HepG2 (cell line): Measurements from ENCODE around the gene MED13L. TPM values are rescaled to one million over a fixed set of nuclear protein-coding genes. Genes with fewer than 3 reads are reported as not detected.

Source experiments
- ATAC-seq: fragments of 200-7000 bp; cut with Tn5 transposase; 3 replicates; pipeline ENCODE4 v1.9.1; 2020; ENCODE audit warnings: mild to moderate bottlenecking, moderate library complexity
- BruUV-seq: library from RNA; stranded (reverse); fragments of 400-500 nt; replicated peaks from 2 replicates; lab custom pipeline; 2021; lab: Mats Ljungman, UMichigan
- CTCF ChIA-PET: fragments of 300-600 bp; formaldehyde crosslinking; extraction: SDS; loops from one replicate; lab custom pipeline; 2021; ENCODE audit warnings: low total read pairs, inconsistent platforms, low intra/inter-chr PET ratio; lab: Yijun Ruan, JAX
- POLR2A ChIA-PET: fragments of 350-600 bp; sonication (Branson Sonifier 250); formaldehyde crosslinking; loops from one replicate; lab custom pipeline; 2020; ENCODE audit warnings: antibody characterized with exemption, inconsistent platforms; lab: Yijun Ruan, JAX
- DNase-seq: peaks from one replicate; pipeline ENCODE4 v3.0.0-alpha.2; 2015; ENCODE audit warnings: low spot score
- FAIRE-seq: peaks from 3 replicates; lab custom pipeline; 2011; peaks lifted over from hg19 to GRCh38; lab: Jason Lieb, UNC
- H2AFZ ChIP-seq: one replicate; pipeline ENCODE4 v1.6.1; 2011; ENCODE audit warnings: low read length, inconsistent platforms
- H3K27ac ChIP-seq: fragments of 300-600 bp; 3 replicates; pipeline ENCODE4 v1.8.0; 2011; ENCODE audit warnings: mixed run types, mild to moderate bottlenecking, mixed read lengths, low read length, inconsistent platforms; ENCODE audit not compliant: insufficient read depth; ENCODE audit errors: extremely low read length
- H3K27me3 ChIP-seq, 2 experiments: fragments of 200-600 bp in 1 of 2; 2 replicates in 1 of 2; 3 replicates in 1 of 2; pipeline versions ENCODE4 v1.6.0 to v1.8.0; 2011; ENCODE audit warnings: low read length in 2 of 2, mild to moderate bottlenecking in 2 of 2, moderate library complexity in 2 of 2, inconsistent platforms in 1 of 2; ENCODE audit not compliant: insufficient read depth in 2 of 2, control insufficient read depth in 1 of 2
- H3K36me3 ChIP-seq, 2 experiments: fragments of 200-600 bp in 1 of 2; replicated peaks in 1 of 2; 2 replicates in 1 of 2; 3 replicates in 1 of 2; pipeline versions ENCODE4 v1.5.1 to v1.8.0; 2011; ENCODE audit warnings: low read length in 2 of 2, inconsistent platforms in 1 of 2; ENCODE audit not compliant: insufficient read depth in 2 of 2, control insufficient read depth in 1 of 2
- H3K4me1 ChIP-seq: 2 replicates; pipeline ENCODE4 v1.5.1; 2012; ENCODE audit warnings: low read length, inconsistent platforms; ENCODE audit not compliant: insufficient read depth
- H3K4me2 ChIP-seq: 2 replicates; pipeline ENCODE4 v1.6.0; 2011; ENCODE audit warnings: low read depth, low read length, inconsistent platforms
- H3K4me3 ChIP-seq, 3 experiments: fragments of 200-600 bp in 1 of 3; sonication (generic), shearing (Covaris generic) in 1 of 3; replicated peaks in 1 of 3; 2 replicates each; pipeline ENCODE4 v1.5.1; 2011 to 2016; ENCODE audit warnings: low read length in 3 of 3, inconsistent platforms in 2 of 3, low read depth in 2 of 3, mild to moderate bottlenecking in 2 of 3, control low read depth in 1 of 3, mixed read lengths in 1 of 3; ENCODE audit not compliant: insufficient read depth in 1 of 3
- H3K79me2 ChIP-seq: one replicate; pipeline ENCODE4 v1.6.1; 2011; ENCODE audit warnings: low read length, inconsistent platforms; ENCODE audit not compliant: insufficient read depth
- H3K9ac ChIP-seq: 2 replicates; pipeline ENCODE4 v1.6.0; 2011; ENCODE audit warnings: mild to moderate bottlenecking, low read depth, low read length, inconsistent platforms; ENCODE audit not compliant: insufficient read depth
- H3K9me3 ChIP-seq: 2 replicates; pipeline ENCODE4 v1.5.1; 2012; ENCODE audit warnings: mild to moderate bottlenecking, low read length
- H4K20me1 ChIP-seq: 2 replicates; pipeline ENCODE4 v1.6.0; 2011; ENCODE audit warnings: inconsistent platforms, mild to moderate bottlenecking, low read length, moderate library complexity; ENCODE audit not compliant: insufficient read depth
- ARID2 ChIP-seq: sonication (generic); formaldehyde crosslinking; IDR thresholded peaks from 2 replicates; pipeline ENCODE4 v1.8.1; 2022; ENCODE audit warnings: mild to moderate bottlenecking, missing genetic modification reagents, borderline replicate concordance
- CENPX ChIP-seq: sonication (generic); formaldehyde crosslinking; IDR thresholded peaks from 2 replicates; pipeline ENCODE4 v1.9.0; 2021; ENCODE audit warnings: mild to moderate bottlenecking, missing genetic modification reagents, moderate library complexity
- DRAP1 ChIP-seq: IDR thresholded peaks from 2 replicates; pipeline ENCODE4 v1.6.1; 2016; ENCODE audit warnings: missing genetic modification reagents, missing compliant biosample characterization
- EEA1 ChIP-seq: sonication (generic); formaldehyde crosslinking; IDR thresholded peaks from 2 replicates; pipeline ENCODE4 v1.5.1; 2020; ENCODE audit warnings: mild to moderate bottlenecking, missing genetic modification reagents, borderline replicate concordance
- ESRRA ChIP-seq: sonication (generic); formaldehyde crosslinking; IDR thresholded peaks from 2 replicates; pipeline ENCODE4 v1.5.1; 2020; ENCODE audit warnings: mild to moderate bottlenecking, low read depth, missing genetic modification reagents
- FOXM1 ChIP-seq: sonication (generic); formaldehyde crosslinking; IDR thresholded peaks from 2 replicates; pipeline ENCODE4 v1.5.0; 2020; ENCODE audit warnings: missing genetic modification reagents
- FOXP1 ChIP-seq, 2 experiments: fragments of 450-650 bp in 1 of 2; IDR thresholded peaks; 2 replicates each; pipeline ENCODE4 v1.6.1; 2017 to 2018; ENCODE audit warnings: antibody characterized with exemption in 1 of 2
- MED1 ChIP-seq: sonication (generic); formaldehyde crosslinking; IDR thresholded peaks from 2 replicates; pipeline ENCODE4 v1.4.0; 2020; ENCODE audit warnings: missing genetic modification reagents
- MTA1 ChIP-seq: sonication (generic); formaldehyde crosslinking; IDR thresholded peaks from 2 replicates; pipeline ENCODE4 v1.4.0; 2020; ENCODE audit warnings: missing genetic modification reagents, mild to moderate bottlenecking, borderline replicate concordance
- SMAD9 ChIP-seq: sonication (generic); formaldehyde crosslinking; IDR thresholded peaks from 2 replicates; pipeline ENCODE4 v1.5.1; 2020; ENCODE audit warnings: mild to moderate bottlenecking, missing genetic modification reagents
- SMC3 ChIP-seq: IDR thresholded peaks from 2 replicates; pipeline ENCODE4 v1.6.1; 2011; ENCODE audit warnings: low read length, improper control_type of control experiment
- STAG1 ChIP-seq: sonication (generic); formaldehyde crosslinking; IDR thresholded peaks from 2 replicates; pipeline ENCODE4 v1.4.0; 2020; ENCODE audit warnings: missing genetic modification reagents
- ZFY ChIP-seq: sonication (generic); formaldehyde crosslinking; IDR thresholded peaks from 2 replicates; pipeline ENCODE4 v1.4.0; 2020; ENCODE audit warnings: missing genetic modification reagents
- ZNF264 ChIP-seq: sonication (generic); formaldehyde crosslinking; IDR thresholded peaks from 2 replicates; pipeline ENCODE4 v1.4.0; 2020; ENCODE audit warnings: missing genetic modification reagents
- ZNF790 ChIP-seq: sonication (generic); formaldehyde crosslinking; IDR thresholded peaks from 2 replicates; pipeline ENCODE4 v1.8.0; 2022; ENCODE audit warnings: missing genetic modification reagents, mild to moderate bottlenecking, borderline replicate concordance
- ZSCAN30 ChIP-seq: sonication (generic); formaldehyde crosslinking; IDR thresholded peaks from 2 replicates; pipeline ENCODE4 v1.5.0; 2020; ENCODE audit warnings: mild to moderate bottlenecking, missing genetic modification reagents
- WGBS: methylation state at CpG from one replicate; pipeline ENCODE4 v1.1.6; 2017; ENCODE audit warnings: low lambda C conversion rate; 5-methylcytosine and 5-hydroxymethylcytosine counted together
- in situ Hi-C: cut with HindIII; loops from 2 replicates; pipeline ENCODE4 v1.10.0; 2017; ENCODE audit warnings: low pct_unique_long_range_greater_than_20kb; ENCODE audit not compliant: extremely low pct_ligation_motif_present
- intact Hi-C: fragments of 100-400 bp; cut with micrococcal nuclease; formaldehyde crosslinking; loops from one replicate; pipeline ENCODE4 v1.10.0; 2022; ENCODE audit not compliant: unreplicated experiment
- polyA plus RNA-seq, 8 experiments: library from polyadenylated mRNA; depleted of rRNA in 3 of 8; stranded (reverse) in 7 of 8; unstranded in 1 of 8; fragments of >200 nt; fragmentation: Illumina TruSeq in 4 of 8; extraction: Trizol in 4 of 8; gene quantifications; 2 replicates each; pipeline versions ENCODE4 v1.2.1 to v1.2.3, GENCODE V29; 2011 to 2016; ENCODE audit warnings: low read depth in 4 of 8, missing spikeins in 1 of 8, mixed read lengths in 1 of 8; ENCODE audit not compliant: insufficient read depth in 1 of 8
- total RNA-seq, 5 experiments: library from RNA; depleted of rRNA; stranded (reverse); fragments of >200 nt; fragmentation: Illumina TruSeq; extraction: Trizol; gene quantifications; 2 replicates each; pipeline ENCODE4 v1.2.3, GENCODE V29; 2016; ENCODE audit warnings: low read depth in 1 of 5
- TF ChIP-seq, protein P1 (sequence below): IDR thresholded peaks from 2 replicates; pipeline ENCODE4 v1.6.1; 2016; ENCODE audit warnings: low read depth, control low read depth
- TF ChIP-seq, protein P2 (sequence below): IDR thresholded peaks from 2 replicates; pipeline ENCODE4 v1.6.1; 2016; ENCODE audit warnings: control low read depth
- TF ChIP-seq, protein P3 (sequence below): sonication (generic); formaldehyde crosslinking; IDR thresholded peaks from 2 replicates; pipeline ENCODE4 v1.8.1; 2023; ENCODE audit warnings: mild to moderate bottlenecking, missing genetic modification reagents

MED13L gene
- total and polyA plus RNA-seq, 2 of the 13 experiments (the other 11 are each of a cell fraction or from before 2014, with no cell fraction given): 24.8 to 38.9 TPM

GRCh38 chr12:115946867-115947695, 330.4 kb downstream of the MED13L start (continued):
- TF ChIP-seq DRAP1 (CRISPR knock-in tag): no peak
- TF ChIP-seq MTA1 (CRISPR knock-in tag): no peak
- TF ChIP-seq ZFY (CRISPR knock-in tag): no peak
- TF ChIP-seq ESRRA (CRISPR knock-in tag): no peak
- TF ChIP-seq, protein P1, sequence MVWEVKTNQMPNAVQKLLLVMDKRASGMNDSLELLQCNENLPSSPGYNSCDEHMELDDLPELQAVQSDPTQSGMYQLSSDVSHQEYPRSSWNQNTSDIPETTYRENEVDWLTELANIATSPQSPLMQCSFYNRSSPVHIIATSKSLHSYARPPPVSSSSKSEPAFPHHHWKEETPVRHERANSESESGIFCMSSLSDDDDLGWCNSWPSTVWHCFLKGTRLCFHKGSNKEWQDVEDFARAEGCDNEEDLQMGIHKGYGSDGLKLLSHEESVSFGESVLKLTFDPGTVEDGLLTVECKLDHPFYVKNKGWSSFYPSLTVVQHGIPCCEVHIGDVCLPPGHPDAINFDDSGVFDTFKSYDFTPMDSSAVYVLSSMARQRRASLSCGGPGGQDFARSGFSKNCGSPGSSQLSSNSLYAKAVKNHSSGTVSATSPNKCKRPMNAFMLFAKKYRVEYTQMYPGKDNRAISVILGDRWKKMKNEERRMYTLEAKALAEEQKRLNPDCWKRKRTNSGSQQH (CRISPR knock-in tag): no peak
- TF ChIP-seq SMC3: peak; percentile 65
- peak; percentile 80 for TF ChIP-seq STAG1 (CRISPR knock-in tag)

GRCh38 chr12:115946092-115946491, 331.4 kb downstream of the MED13L start:
- no peak overlapping the region for H3K4me3 ChIP-seq
- H3K9ac ChIP-seq: no peak overlapping the region
- 85% methylated on average over 6 of the region's 6 CpGs for WGBS
- no peak for ATAC-seq
- no peaks in the 10 kb centered on the region for H3K79me2 ChIP-seq
- no peaks in the 10 kb centered on the region for H3K27me3 ChIP-seq
- in situ Hi-C loops (no loop called here), intact Hi-C loops (no loop called here)
- H3K27ac ChIP-seq: no peak overlapping the region
- no peak for DNase-seq
- H4K20me1 ChIP-seq: no peaks in the 10 kb centered on the region
- POLR2A ChIA-PET: interaction anchor here (1.1 kb wide), 1 partner anchor 28 kb away, joined by 3 read pairs; no protein-coding TSS in a partner anchor
- BruUV-seq: no TSS peak
- peaks cover 26% of the 10 kb centered on the region for H3K4me1 ChIP-seq
- H3K36me3 ChIP-seq: no peaks in the 10 kb centered on the region
- CTCF ChIA-PET: interaction anchor here (2.3 kb wide), 1 partner anchor 23 kb away, joined by 10 read pairs; no protein-coding TSS in a partner anchor
- no peaks in the 10 kb centered on the region for H3K9me3 ChIP-seq
- H3K4me2 ChIP-seq: no peak overlapping the region
- FAIRE-seq: no peak
- H2AFZ ChIP-seq: no peak overlapping the region
- no peak for TF ChIP-seq SMAD9
- TF ChIP-seq ARID2 (CRISPR knock-in tag): no peak
- TF ChIP-seq, protein P2, sequence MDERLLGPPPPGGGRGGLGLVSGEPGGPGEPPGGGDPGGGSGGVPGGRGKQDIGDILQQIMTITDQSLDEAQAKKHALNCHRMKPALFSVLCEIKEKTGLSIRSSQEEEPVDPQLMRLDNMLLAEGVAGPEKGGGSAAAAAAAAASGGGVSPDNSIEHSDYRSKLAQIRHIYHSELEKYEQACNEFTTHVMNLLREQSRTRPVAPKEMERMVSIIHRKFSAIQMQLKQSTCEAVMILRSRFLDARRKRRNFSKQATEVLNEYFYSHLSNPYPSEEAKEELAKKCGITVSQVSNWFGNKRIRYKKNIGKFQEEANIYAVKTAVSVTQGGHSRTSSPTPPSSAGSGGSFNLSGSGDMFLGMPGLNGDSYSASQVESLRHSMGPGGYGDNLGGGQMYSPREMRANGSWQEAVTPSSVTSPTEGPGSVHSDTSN (CRISPR knock-in tag): no peak
- no peak for TF ChIP-seq ZNF264 (CRISPR knock-in tag)
- TF ChIP-seq, protein P3, sequence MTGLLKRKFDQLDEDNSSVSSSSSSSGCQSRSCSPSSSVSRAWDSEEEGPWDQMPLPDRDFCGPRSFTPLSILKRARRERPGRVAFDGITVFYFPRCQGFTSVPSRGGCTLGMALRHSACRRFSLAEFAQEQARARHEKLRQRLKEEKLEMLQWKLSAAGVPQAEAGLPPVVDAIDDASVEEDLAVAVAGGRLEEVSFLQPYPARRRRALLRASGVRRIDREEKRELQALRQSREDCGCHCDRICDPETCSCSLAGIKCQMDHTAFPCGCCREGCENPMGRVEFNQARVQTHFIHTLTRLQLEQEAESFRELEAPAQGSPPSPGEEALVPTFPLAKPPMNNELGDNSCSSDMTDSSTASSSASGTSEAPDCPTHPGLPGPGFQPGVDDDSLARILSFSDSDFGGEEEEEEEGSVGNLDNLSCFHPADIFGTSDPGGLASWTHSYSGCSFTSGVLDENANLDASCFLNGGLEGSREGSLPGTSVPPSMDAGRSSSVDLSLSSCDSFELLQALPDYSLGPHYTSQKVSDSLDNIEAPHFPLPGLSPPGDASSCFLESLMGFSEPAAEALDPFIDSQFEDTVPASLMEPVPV (CRISPR knock-in tag): no peak
- no peak for TF ChIP-seq ZSCAN30 (CRISPR knock-in tag)
- no peak for TF ChIP-seq MED1
- TF ChIP-seq CENPX (CRISPR knock-in tag): no peak
- no peak for TF ChIP-seq FOXM1 (CRISPR knock-in tag)
- no peak for TF ChIP-seq ZNF790 (CRISPR knock-in tag)
- no peak for TF ChIP-seq EEA1 (CRISPR knock-in tag)
- no peak for TF ChIP-seq FOXP1 (IDR thresholded peaks at IDR 0.05)
- no peak for TF ChIP-seq FOXP1 (CRISPR knock-in tag; IDR thresholded peaks at IDR 0.05)
- TF ChIP-seq, all 625 proteins: peak for 0
